Stimulated activated effector memory CD8-positive, alpha-beta T cell treated with anti-CD3 and anti-CD28 coated beads, Interleukin-12 subunit alpha, Interleukin-12 subunit beta, amount 100 ng/mL, for 72 hours (primary cell): ENCODE results near the gene SPRY4.
A peak's percentile ranks its signal among the peaks of the same experiment; 100 is the strongest.
"Not testable (repeated sequence)": the region's sequence is repeated elsewhere in the genome, so short reads cannot be mapped to it uniquely, and the experiment has no call there.

ENCODE experiments used
- ATAC-seq: fragments of 150-1000 bp; cut with Tn5 transposase; 2 replicates; pipeline ENCODE4 v1.10.0; 2021
- DNase-seq, 2 donors: peaks; one replicate each; pipeline ENCODE4 v3.0.0; 2021 to 2022; ENCODE audit warnings: low spot score in 2 of 2
- H3K27ac Mint-ChIP-seq: one replicate; pipeline ENCODE4 v1.8.0; 2022; ENCODE audit warnings: mild to moderate bottlenecking, mixed read lengths
- H3K36me3 Mint-ChIP-seq: one replicate; pipeline ENCODE4 v1.8.0; 2022; ENCODE audit warnings: mild to moderate bottlenecking, mixed read lengths
- H3K4me1 Mint-ChIP-seq: one replicate; pipeline ENCODE4 v1.8.0; 2022; ENCODE audit warnings: mixed read lengths
- H3K4me3 Mint-ChIP-seq: one replicate; pipeline ENCODE4 v1.8.0; 2022; ENCODE audit warnings: mild to moderate bottlenecking, mixed read lengths
- H3K9me3 Mint-ChIP-seq: one replicate; pipeline ENCODE4 v1.8.0; 2022; ENCODE audit warnings: mixed read lengths

The SPRY4 gene

GRCh38 chr5:142280066-142281007 is 44.5 kb downstream of the SPRY4 start:
- H3K9me3 Mint-ChIP-seq = no peaks in the 10 kb centered on the region
- H3K36me3 Mint-ChIP-seq = no peaks in the 10 kb centered on the region
- H3K27ac Mint-ChIP-seq = no peak overlapping the region
- DNase-seq (no peak), ATAC-seq (peak; percentile 19)
- no peak overlapping the region for H3K4me3 Mint-ChIP-seq
- H3K4me1 Mint-ChIP-seq = no peaks in the 10 kb centered on the region

GRCh38 chr5:142278627-142279026 is 46.2 kb downstream of the SPRY4 start:
- Mint-ChIP-seq H3K36me3 (no peaks in the 10 kb centered on the region), H3K27ac (peak overlapping the region; percentile 11), H3K4me1 (no peaks in the 10 kb centered on the region), H3K4me3 (no peak overlapping the region), H3K9me3 (no peaks in the 10 kb centered on the region)
- ATAC-seq (no peak), DNase-seq (no peak)

GRCh38 chr5:142277796-142278195 is 47.0 kb downstream of the SPRY4 start:
- Mint-ChIP-seq H3K27ac (no peak overlapping the region), H3K4me1 (no peaks in the 10 kb centered on the region), H3K4me3 (no peak overlapping the region), H3K36me3 (no peaks in the 10 kb centered on the region), H3K9me3 (no peaks in the 10 kb centered on the region)
- DNase-seq (no peak), ATAC-seq (no peak)

- Mint-ChIP-seq H3K27ac (no peak overlapping the region), H3K36me3 (no peaks in the 10 kb centered on the region), H3K4me3 (no peak overlapping the region), H3K4me1 (no peaks in the 10 kb centered on the region), H3K9me3 (no peaks in the 10 kb centered on the region)
- ATAC-seq (no peak), DNase-seq (no peak)
These were observed 48.3 kb downstream of the SPRY4 start for GRCh38 chr5:142276517-142276916.

GRCh38 chr5:142275496-142275895 is 49.3 kb downstream of the SPRY4 start:
- no peak overlapping the region for H3K4me3 Mint-ChIP-seq
- H3K36me3 Mint-ChIP-seq = no peaks in the 10 kb centered on the region
- DNase-seq = no peak
- H3K27ac Mint-ChIP-seq = no peak overlapping the region
- no peaks in the 10 kb centered on the region for H3K9me3 Mint-ChIP-seq
- no peaks in the 10 kb centered on the region for H3K4me1 Mint-ChIP-seq
- ATAC-seq = no peak

GRCh38 chr5:142272596-142272995 is 52.2 kb downstream of the SPRY4 start:
- DNase-seq, H3K27ac Mint-ChIP-seq, H3K9me3 Mint-ChIP-seq, ATAC-seq, H3K4me3 Mint-ChIP-seq, H3K4me1 Mint-ChIP-seq, H3K36me3 Mint-ChIP-seq: not testable (repeated sequence)

- ATAC-seq, H3K36me3 Mint-ChIP-seq, H3K9me3 Mint-ChIP-seq, H3K4me1 Mint-ChIP-seq, DNase-seq, H3K4me3 Mint-ChIP-seq, H3K27ac Mint-ChIP-seq: not testable (repeated sequence)
These were observed 60.7 kb downstream of the SPRY4 start for GRCh38 chr5:142264084-142264483.

GRCh38 chr5:142263346-142263745 is 61.5 kb downstream of the SPRY4 start:
- H3K4me1 Mint-ChIP-seq = peaks cover 7% of the 10 kb centered on the region
- DNase-seq = no peak
- H3K9me3 Mint-ChIP-seq = peaks cover 4% of the 10 kb centered on the region
- H3K36me3 Mint-ChIP-seq = no peaks in the 10 kb centered on the region
- H3K27ac Mint-ChIP-seq = no peak overlapping the region
- no peak overlapping the region for H3K4me3 Mint-ChIP-seq
- no peak for ATAC-seq

GRCh38 chr5:142262683-142263082 is 62.1 kb downstream of the SPRY4 start:
- Mint-ChIP-seq H3K4me3 (no peak overlapping the region), H3K27ac (no peak overlapping the region), H3K9me3 (peaks cover 4% of the 10 kb centered on the region), H3K4me1 (peaks cover 7% of the 10 kb centered on the region), H3K36me3 (no peaks in the 10 kb centered on the region)
- no peak for DNase-seq
- ATAC-seq = no peak
